Sigmoid colon (tissue), 4 donors: Measurements from ENCODE around the gene CTNNBL1.

ENCODE experiments used
- POLR2A ChIP-seq, 2 donors: fragments of 450-650 bp; IDR thresholded peaks; one replicate each; pipeline ENCODE4 v1.6.1; 2016; ENCODE audit warnings: antibody characterized with exemption in 2 of 2, mild to moderate bottlenecking in 2 of 2, moderate library complexity in 2 of 2
- POLR2AphosphoS5 ChIP-seq, 4 donors: sonication (generic); formaldehyde crosslinking; IDR thresholded peaks; one replicate each; pipeline ENCODE4 v1.6.1; 2017; ENCODE audit warnings: antibody characterized with exemption in 4 of 4
- TF ChIP-seq, protein P1 (sequence below), 4 experiments: fragments of 450-650 bp in 3 of 4; fragments of 200-600 bp in 1 of 4; IDR thresholded peaks; one replicate each; pipeline ENCODE4 v1.5.1; 2016 to 2019; ENCODE audit warnings: antibody characterized with exemption in 4 of 4, mild to moderate bottlenecking in 3 of 4, moderate library complexity in 2 of 4

DNA sequence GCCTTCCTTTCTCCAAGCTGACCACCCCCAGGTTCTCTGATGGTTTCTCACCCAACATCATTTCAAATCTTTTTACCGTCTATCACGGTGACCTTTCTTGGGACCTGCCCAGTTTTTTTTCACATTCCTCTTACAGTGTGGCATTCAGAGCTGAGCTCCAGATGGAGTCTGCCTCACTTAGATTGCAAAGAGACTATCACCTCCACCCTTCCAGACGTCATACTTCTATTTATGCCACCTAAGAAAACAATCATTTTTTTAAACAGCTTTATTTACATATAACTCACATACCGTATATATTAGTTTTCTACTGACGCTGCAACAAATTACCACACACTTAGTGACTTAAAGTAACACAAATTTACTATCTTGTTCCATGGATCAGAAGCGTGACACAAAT is 32.3 kb upstream of the CTNNBL1 start:
- TF ChIP-seq POLR2A (IDR thresholded peaks at IDR 0.05) (no peak), POLR2AphosphoS5 (IDR thresholded peaks at IDR 0.05) (no peak)
- TF ChIP-seq, protein P1, sequence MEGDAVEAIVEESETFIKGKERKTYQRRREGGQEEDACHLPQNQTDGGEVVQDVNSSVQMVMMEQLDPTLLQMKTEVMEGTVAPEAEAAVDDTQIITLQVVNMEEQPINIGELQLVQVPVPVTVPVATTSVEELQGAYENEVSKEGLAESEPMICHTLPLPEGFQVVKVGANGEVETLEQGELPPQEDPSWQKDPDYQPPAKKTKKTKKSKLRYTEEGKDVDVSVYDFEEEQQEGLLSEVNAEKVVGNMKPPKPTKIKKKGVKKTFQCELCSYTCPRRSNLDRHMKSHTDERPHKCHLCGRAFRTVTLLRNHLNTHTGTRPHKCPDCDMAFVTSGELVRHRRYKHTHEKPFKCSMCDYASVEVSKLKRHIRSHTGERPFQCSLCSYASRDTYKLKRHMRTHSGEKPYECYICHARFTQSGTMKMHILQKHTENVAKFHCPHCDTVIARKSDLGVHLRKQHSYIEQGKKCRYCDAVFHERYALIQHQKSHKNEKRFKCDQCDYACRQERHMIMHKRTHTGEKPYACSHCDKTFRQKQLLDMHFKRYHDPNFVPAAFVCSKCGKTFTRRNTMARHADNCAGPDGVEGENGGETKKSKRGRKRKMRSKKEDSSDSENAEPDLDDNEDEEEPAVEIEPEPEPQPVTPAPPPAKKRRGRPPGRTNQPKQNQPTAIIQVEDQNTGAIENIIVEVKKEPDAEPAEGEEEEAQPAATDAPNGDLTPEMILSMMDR (IDR thresholded peaks at IDR 0.05) = no peak
